ENCODE data around the gene ATF5.

ATF5 gene

GRCh38 chr19:49981603-49982593 lies 52.9 kb downstream of the ATF5 start:
- DNase-seq = no peak

Data from NCI-H1436 (cell line).